Measurements from ENCODE around the gene PCGF2.
"Not testable (repeated sequence)": the region's sequence is repeated elsewhere in the genome, so short reads cannot be mapped to it uniquely, and the experiment has no call there.

Gene PCGF2

DNA sequence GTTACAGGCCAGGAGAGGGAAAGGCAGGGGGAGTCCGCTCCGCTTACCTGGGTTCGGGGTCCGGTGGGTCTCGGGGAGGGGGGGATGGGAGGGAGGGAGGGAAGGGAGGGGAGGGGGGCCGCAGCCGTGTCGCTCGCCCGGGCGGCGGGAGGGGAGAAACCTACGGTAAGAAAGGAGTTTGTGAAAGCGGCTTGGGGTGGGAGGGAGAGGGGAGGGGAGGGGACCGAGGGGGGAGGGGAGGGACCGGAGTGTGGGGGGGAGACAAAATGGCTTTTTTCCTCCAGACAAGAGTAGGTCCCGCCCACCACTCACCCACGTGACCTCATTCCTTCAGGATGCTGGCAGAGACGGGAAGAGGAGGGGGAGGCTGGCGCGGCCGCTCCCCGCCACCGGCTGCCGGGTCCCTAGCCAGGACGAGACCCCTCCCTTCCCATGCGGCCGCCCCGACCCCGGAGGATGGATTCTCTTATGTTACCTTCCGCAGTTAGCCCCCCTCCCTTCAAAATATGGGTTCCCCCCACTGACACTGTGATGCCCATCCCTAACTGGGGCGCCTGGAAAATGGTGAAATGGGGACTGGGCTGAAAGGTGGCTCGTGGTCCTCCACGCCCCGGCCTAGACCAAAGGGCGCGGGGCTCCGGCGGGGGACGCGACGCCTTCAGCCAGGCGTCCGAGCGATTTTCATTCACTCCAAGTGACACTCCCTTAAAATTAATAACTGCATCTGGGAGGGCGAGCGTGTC lies at the start of gene PCGF2:
TSS of gene PCGF2 (minus strand) at position 188 of the 743 bp plus-strand sequence. CDS start 7,934 bp downstream, outside the sequence.
- peak; percentile 80 to 81 for DNase-seq (ENCODE audit: low read depth in 2 of 2)

DNA sequence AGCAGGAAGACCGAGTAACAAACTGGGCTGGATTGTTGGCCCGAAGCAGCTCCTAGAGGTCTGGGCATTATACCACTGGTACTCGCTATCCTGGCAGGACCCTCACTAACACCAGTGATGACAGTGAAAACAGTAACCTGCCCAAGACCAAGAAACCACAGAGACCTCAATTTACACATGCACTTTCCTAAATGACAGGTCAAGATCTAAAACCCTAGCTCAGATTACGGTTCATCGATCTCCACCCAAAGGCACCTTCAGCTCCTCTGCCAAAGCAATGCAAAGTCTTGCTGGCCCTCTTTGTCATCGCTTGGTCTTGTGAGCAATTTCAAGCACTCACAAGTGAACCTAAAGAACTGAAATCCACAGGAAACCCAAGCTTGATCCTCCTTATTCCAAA lies 49.7 kb upstream of the PCGF2 start:
- no peak for DNase-seq (ENCODE audit: low read depth in 2 of 2)

DNA sequence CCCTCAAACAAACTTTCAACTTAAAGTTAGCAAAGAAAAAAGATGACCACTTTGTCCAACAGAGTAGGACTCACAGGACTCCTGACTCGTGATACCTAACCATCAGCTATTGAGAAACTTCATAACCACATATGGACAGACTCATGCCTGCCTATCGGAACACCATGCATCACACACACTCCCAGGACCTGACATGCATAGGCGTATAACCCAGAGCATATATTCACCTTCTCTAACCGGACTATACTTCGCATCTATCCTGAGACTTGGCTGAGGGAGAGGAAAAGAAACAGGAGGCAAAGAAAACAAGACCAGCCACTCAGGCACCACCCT lies 49.0 kb upstream of the PCGF2 start:
- DNase-seq (ENCODE audit: low read depth in 2 of 2) = no peak

DNA sequence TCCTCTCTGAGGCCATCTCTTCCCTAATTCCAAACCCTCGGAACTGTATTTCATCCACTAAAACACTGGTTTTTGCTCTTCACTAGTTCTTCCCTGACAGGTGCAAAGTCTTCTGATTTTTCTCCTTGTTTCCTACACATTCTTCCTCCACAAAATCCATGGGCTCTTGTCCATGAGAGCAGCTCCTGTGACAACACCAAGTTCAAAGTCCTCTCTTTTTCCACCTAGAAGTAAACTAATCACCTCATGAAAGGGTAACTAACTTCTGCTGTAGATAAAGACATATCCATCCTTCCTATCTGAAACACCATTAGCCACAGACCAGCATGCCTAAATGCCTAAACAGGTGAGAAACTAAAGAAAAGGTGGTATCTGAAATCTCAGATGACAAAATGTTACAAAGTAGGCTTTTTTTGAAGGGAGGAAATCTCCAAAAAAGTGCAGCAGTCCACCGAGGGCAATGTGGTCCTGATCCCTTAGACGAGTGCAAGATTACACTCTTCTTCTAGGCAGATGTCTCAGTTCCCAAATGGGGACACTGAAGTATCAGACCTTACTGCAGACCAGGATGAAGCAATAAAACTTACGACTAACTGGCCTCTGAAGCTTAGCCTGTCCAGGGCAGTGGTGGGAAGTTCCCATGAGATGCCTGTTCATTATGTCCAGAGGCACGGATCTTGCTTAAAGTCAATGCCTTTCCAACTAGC lies 48.5 kb upstream of the PCGF2 start:
- no peak for DNase-seq (ENCODE audit: low read depth in 2 of 2)

DNA sequence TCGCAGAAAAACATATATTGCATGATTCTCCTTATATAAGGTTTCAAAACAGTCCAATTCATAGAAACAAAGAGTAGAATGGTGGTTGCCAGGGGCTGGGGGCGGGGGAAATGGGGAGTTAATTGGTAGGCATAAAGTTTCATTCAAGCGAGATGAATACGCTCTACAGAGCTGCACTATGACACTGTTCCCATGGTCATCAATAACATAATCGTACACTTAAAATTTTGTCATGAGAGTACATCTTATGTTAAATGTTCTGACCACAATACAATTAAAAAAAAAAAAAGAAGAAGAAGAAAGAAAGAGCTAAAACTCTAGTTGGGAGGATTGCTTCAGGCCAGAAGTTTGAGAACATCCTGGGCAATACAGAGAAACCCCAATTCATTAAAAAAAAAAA lies 46.1 kb upstream of the PCGF2 start:
- DNase-seq (ENCODE audit: low read depth in 2 of 2) = no peak

DNA sequence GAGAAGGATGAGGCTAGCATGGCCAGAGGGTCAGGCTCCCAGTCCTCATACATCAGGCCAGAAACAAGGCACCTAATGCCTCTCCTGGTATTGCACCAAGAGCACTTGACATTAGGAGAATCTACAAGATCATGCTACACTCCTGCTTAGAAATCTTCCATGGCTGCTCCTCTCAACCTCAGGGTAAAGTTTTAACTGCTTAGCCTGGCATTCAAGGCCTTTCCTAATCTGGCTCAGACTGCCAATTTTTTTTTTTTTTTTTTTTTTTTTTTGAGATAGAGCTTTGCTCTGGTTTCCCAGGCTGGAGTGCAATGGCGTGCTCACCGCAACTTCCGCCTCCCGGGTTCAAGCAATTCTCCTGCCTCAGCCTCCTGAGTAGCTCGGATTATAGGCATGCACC lies 43.0 kb upstream of the PCGF2 start:
- DNase-seq (ENCODE audit: low read depth in 2 of 2) = no peak

DNA sequence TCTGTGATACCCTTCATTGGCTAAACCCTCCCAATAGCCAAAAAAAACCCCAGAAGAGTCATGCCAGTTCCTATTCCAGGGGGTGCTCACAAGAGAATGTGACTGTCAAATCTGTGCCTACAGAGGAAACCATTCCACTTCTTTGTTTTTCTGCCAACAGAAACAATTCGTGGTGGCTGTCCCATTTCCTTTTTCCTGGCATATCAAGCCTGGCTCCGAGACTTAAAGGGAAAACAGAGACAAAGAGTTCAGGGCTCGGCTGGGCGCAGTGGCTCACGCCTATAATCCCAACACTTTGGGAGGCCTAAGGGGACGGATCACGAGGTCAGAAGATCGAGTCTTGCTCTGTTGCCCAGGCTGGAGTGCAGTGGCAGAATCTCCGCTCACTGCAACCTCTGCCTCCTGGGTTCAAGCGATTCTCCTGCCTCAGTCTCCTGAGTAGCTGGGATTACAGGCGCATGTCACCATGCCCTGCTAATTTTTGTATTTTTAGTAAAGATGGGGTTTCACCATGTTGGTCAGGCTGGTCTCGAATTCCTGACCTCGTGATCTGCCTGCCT lies 42.1 kb upstream of the PCGF2 start:
- not testable (repeated sequence) for DNase-seq (ENCODE audit: low read depth in 2 of 2)

DNA sequence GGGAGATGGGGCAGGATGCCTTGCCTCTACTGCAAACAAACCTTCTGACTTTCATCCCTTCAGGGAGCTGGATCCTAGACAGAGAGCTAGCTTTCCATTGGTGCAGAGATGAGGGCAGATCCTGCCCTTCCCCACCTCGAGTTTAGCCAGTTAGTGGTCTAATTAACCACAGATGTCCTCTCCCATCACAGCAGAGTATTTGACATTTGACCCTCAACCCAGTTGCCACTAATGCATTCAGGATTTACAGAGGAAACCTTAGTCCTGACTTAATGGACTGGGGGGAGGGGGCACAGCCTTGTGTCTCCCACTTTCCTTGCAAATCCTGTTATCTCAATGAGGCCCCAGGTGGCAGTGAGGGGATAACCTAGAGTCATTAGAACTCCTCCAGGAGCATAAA lies 41.0 kb upstream of the PCGF2 start:
- no peak for DNase-seq (ENCODE audit: low read depth in 2 of 2)

DNA sequence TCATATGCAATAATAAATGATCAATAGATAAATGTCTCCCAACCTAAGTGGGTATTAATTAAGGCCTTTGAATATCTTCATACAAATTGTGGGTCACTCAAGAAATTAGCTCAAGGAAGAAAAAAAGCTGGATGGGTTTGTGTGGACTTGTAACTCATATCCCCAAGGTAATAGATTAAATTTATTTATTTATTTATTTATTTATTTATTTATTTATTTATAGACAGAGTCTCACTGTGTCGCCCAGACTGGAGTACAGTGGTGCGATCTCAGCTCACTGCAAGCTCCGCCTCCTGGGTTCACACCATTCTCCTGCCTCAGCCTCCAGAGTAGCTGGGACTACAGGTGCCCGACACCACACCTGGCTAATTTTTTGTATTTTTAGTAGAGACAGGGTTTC lies 39.9 kb upstream of the PCGF2 start:
- not testable (repeated sequence) for DNase-seq (ENCODE audit: low read depth in 2 of 2)

DNA sequence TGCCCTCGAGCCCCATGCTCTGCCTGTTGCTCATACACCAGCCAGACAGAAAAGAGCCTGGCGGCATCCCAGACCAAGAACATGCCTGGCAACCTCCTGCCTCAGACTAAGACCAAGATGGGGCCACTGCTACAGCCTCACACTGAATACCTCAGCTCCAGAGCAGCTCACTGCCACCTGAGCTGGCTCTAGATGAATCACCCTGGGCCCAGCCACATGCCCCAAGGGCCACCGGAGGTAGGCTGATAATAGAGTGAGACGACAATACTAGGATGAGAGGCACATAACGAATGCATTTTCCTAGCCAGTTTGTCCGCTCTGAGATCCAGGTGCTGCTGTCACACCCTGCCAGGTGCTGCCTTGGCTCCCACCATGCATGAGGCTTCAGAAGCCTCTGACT lies 38.2 kb upstream of the PCGF2 start:
- no peak for DNase-seq (ENCODE audit: low read depth in 2 of 2)

DNA sequence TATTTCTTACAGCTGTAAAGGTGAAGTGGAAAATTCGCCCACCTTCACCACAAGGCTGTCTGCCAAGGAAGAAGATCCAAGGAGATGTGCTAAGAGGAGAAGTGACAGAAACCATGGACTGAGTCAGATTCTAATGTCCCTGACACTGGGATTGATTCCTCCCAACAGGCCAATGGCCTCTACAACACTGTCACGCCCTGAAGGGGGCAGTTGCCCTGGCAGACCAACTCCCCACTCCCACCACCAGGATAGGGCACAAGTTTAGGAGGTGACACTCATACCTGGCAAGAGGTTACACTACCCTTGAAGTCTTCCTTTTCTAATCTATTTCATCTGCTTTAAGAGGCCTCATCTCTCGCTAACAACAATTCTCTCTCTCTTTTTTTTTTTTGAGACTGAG lies 35.1 kb upstream of the PCGF2 start:
- no peak for DNase-seq (ENCODE audit: low read depth in 2 of 2)

DNA sequence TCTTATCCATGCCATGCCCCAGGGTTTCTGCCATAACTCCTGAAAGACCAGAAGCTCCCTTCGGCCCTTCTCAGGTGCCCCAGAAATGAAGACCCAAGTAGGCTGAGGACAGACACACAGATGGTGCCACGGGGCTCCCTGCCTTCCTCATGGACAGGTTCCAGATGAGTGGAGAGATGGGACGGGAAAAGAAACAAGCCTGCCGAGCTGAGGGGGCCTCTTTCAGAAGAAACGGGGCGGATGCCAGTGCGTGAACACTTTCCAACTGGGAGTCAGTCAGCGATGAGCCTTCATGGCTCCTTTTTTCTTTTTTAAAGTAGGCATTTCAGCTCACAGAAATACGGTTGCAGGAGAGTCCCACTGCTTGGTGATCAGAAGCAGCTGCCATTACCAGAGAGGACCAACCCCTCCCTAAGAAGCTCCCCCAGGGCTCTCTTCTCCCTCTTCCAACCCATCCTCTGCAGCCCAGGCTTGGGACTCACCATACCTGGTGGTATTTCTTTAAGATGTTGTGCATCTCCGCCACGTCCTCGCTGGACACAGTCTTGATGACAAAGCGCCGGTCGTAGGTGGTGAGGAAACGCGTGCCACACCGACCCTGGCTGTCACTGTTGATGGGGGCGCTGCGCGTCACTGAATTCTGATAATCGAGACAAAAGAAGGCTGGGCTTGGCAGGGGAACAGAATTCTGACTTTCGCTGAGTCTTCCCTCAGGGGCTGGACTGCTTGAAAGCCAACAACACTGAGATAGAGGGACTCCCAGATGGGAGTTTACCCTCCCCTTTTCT lies 32.0 kb upstream of the PCGF2 start:
- DNase-seq (ENCODE audit: low read depth in 2 of 2) = no peak

DNA sequence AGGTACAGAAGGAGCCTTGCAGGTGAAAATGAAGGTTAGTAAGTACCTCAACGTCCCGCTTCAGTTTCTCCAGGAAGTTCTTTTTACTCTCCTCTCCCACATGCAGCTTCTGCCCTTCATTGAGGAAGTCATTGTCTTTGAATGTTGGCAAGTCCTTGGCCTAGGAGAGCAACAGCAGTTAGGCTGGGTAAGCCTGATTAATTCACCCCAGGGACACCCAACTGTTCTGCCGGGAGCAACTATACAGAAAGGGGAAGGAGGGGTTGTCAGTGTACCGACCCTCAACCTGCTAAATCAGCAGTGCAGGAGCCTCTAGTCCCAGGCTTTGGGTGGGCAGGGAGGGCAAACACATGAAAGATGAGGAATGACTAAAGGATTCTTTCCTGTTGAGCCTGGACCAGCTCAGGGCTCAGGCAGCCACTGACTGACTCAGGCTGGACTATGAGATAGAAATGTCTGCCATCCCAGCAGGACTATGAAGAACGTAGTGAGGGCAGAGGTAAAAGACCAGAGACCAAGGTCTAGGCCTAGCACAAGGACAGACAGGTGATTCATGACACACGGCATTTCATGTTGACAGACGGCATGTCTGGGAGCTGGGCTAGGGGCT lies 29.6 kb upstream of the PCGF2 start:
- no peak for DNase-seq (ENCODE audit: low read depth in 2 of 2)

DNA sequence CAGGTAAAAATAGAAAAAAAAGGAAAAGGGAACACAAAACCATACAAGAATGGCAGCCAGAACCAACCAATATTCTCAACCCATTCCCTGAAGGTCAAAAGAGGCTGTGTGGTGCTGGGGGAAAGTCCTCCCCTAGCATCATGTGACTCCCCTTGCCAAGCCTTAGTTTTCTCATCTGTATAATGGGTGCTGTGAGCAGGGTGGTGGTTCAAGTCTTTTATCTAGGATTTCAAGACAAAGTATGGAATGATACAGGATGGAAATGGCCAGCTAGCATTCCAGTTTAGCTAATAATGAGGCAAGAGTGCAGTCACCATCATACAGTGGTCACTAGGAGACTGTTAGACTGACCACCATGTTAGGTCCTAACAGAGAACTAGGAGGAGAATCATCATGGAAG lies 25.1 kb upstream of the PCGF2 start:
- no peak for DNase-seq (ENCODE audit: low read depth in 2 of 2)

DNA sequence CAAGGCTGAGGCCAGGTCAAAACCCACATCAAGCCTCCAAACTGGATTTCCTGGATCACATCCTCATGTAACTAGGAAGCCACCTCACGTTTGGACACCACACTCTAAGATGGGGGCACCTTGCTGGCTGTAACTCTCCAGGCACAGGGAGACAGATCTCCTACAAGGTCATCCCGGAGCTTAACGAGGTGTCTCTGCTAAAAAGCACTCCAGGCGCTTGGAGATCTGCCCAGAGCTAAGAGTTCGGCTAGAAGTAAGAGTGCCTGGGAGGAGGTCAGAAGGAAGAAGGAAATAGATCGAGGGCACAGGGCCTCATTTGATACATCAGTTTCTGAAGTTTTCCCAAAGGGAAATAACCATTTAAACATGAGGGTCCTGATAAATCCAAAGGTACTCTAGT lies 20.3 kb upstream of the PCGF2 start:
- no peak for DNase-seq (ENCODE audit: low read depth in 2 of 2)

DNA sequence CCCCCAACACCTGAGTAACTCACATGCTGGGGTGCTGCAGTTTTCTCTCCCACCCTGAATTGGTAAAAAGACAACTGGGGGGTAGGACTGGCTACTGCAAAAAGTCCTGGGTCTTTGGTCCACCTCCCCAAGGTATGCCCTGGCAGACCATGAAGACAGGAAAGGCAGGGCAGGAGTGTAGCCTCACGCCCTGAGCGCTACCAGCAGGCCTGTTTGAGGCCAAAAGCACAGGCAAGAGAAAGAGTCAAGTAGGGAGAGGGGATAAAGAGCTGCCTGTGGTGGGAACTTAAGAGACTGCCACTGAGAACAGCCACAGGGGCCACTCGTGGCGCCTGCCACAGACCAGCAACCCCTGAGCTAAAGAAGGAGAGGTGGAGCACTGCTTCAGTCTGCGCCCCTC lies 18.2 kb upstream of the PCGF2 start:
- no peak for DNase-seq (ENCODE audit: low read depth in 2 of 2)

DNA sequence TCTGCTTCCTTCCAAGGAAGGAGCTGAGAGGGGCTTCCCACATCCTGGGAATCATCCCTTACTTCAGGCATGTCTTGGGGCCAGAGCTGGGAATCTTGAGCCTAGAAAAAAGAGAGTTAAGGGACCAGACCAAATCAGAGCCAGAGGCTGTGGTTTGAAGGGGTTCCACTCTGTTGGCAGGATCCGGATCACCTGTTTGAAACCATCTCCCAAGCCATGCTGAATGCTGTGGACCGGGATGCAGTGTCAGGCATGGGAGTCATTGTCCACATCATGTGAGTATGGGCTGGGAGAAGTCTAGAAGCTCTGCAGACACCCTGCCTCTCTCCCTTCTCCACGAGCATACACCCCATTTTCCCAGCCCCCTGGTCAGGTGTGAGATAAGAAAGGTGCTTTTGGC lies 14.1 kb upstream of the PCGF2 start:
- DNase-seq (ENCODE audit: low read depth in 2 of 2) = no peak

DNA sequence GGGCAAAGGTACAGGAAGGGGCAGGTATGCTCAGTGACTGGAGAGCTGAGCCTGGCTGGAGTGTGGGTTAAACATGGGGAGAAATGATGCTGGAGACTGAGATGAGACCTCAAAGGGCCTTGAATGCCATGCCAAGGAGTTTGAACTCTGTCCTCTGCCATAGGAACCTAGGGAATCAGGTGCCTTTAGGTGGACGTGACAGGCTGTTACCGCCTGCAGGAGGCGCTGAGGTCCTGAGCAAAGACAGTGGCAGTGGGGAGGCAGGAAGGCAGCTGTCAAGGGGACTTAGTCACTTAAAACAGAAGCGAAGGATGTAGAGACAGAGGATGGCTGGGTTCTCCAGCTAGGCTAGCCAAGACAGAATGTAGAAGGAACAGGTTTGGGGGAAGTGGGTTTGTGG lies 13.5 kb upstream of the PCGF2 start:
- no peak for DNase-seq (ENCODE audit: low read depth in 2 of 2)

DNA sequence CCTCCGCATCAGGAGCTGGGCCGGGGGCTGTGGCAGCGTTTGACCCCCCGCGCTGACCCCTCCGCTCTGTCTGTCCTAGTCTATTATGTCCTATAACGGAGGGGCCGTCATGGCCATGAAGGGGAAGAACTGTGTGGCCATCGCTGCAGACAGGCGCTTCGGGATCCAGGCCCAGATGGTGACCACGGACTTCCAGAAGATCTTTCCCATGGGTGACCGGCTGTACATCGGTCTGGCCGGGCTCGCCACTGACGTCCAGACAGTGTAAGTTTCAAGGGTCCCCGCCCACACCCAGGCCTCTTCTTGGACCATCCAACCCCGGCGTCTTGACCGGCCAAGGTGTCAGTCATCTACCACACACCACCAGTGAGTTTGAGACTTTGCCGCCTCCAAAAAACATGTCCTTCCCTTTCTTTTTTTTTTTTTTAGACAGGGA lies 5.0 kb upstream of the PCGF2 start:
- no peak for DNase-seq (ENCODE audit: low read depth in 2 of 2)

DNA sequence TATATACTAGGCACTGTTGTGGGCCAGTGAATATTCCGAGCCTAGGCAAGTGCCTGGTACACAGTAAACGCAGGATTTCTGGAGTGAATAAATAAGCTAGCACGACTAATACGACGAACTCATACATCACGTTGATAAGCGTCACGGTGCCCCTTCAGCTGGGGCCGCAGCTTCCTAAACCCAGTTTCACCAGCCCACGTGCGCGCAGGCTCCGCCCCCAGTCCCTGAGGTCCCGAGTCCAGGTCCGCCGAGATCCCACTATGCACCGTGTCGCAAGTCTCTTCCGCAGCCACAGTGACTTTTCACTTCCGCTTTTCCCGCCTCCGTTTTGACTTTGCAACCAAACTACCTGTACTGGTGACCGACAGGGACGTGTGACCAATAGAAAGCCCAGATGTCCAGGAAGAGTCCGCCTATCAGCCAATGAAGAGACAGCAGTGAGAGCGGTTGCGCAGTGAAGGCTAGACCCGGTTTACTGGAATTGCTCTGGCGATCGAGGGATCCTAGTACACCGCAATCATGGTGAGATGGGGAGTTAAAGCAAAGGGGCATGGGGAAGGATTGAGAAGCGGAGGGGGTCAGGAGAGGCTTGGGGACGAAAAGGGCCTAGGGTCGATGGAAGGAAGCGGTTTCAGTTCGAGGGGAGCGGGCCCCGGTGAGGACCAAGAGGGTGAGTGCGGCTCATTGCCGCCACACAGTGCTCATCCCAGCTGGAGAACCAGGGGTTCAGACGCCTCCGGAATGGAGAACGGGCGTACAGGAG lies 4.4 kb upstream of the PCGF2 start, which contains the start of gene PSMB3:
TSS of gene PSMB3 (plus strand) at position 434 of the 763 bp plus-strand sequence. CDS start at position 520, 86 bp downstream.
- DNase-seq (ENCODE audit: low read depth in 2 of 2) = peak; percentile 99

DNA sequence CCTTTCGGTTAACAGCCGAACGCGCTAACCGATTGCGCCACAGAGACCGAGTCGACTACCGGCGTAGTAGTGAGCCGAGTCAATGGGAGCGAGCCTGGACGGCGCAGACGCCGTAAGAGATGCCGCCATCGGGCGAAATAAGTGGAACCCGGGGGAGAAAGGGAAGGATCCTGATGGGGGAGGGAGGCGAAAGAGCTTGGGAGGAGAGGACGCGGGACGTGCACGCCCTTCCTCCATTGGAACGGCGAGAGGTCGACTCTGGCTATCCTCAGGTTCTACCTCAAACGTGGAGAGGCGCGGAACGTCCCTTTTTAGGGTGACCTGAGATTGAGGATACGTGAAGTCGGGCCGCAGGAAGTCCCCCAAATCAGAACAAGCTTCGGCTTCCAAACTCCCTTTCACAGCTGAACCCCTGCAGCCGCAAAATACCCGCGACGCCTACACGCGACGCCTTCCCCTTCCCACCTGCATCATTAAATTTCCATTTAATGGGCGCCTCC lies 3.7 kb upstream of the PCGF2 start:
- peak; percentile 68 to 73 for DNase-seq (ENCODE audit: low read depth in 2 of 2)

All from fibroblast of skin of left quadriceps (primary cell).